GM23248 (cell line): ENCODE results near the gene KRT3. TPM values are rescaled to one million over a fixed set of nuclear protein-coding genes. Genes with fewer than 3 reads are reported as not detected.

Experiments
- DNase-seq: peaks from one replicate; pipeline ENCODE4 v3.0.0-alpha.2; 2015
- H2AFZ ChIP-seq: fragments of 200-600 bp; sonication (generic); 2 replicates; pipeline ENCODE4 v1.6.1; 2016; ENCODE audit warnings: antibody characterized with exemption
- H3F3A ChIP-seq: fragments of 200-600 bp; sonication (generic); 2 replicates; pipeline ENCODE4 v1.6.1; 2016; ENCODE audit warnings: mild to moderate bottlenecking, antibody characterized with exemption, mixed run types; ENCODE audit not compliant: insufficient read depth
- H3K27ac ChIP-seq: fragments of 200-600 bp; sonication (generic); 2 replicates; pipeline ENCODE4 v1.5.1; 2016; ENCODE audit warnings: mild to moderate bottlenecking
- H3K27me3 ChIP-seq: fragments of 200-600 bp; sonication (generic); replicated peaks from 2 replicates; pipeline ENCODE4 v1.6.1; 2016; ENCODE audit warnings: mild to moderate bottlenecking; ENCODE audit not compliant: insufficient read depth
- H3K36me3 ChIP-seq: fragments of 200-600 bp; sonication (generic); 2 replicates; pipeline ENCODE4 v1.6.1; 2016; ENCODE audit warnings: low read depth, mild to moderate bottlenecking
- H3K4me1 ChIP-seq: fragments of 200-600 bp; sonication (generic); 2 replicates; pipeline ENCODE4 v1.6.1; 2016; ENCODE audit warnings: mild to moderate bottlenecking; ENCODE audit not compliant: insufficient read depth
- H3K4me2 ChIP-seq: fragments of 200-600 bp; sonication (generic); one replicate; pipeline ENCODE4 v1.6.1; 2016; ENCODE audit warnings: mild to moderate bottlenecking; ENCODE audit not compliant: unreplicated experiment
- H3K4me3 ChIP-seq: fragments of 200-600 bp; sonication (generic); 2 replicates; pipeline ENCODE4 v1.5.1; 2016; ENCODE audit warnings: mild to moderate bottlenecking
- H3K79me2 ChIP-seq: fragments of 200-600 bp; sonication (generic); 2 replicates; pipeline ENCODE4 v1.6.1; 2016; ENCODE audit warnings: mild to moderate bottlenecking; ENCODE audit not compliant: insufficient read depth
- H3K9ac ChIP-seq: fragments of 200-600 bp; sonication (generic); 2 replicates; pipeline ENCODE4 v1.6.1; 2016; ENCODE audit warnings: mild to moderate bottlenecking
- H3K9me2 ChIP-seq: fragments of 200-600 bp; sonication (generic); 2 replicates; pipeline ENCODE4 v1.6.1; 2016; ENCODE audit warnings: mixed run types, mild to moderate bottlenecking, moderate library complexity; ENCODE audit not compliant: insufficient read depth
- H3K9me3 ChIP-seq: fragments of 200-600 bp; sonication (generic); one replicate; pipeline ENCODE4 v1.6.1; 2017; ENCODE audit warnings: low read depth
- H4K20me1 ChIP-seq: fragments of 200-600 bp; sonication (generic); 2 replicates; pipeline ENCODE4 v1.6.0; 2016; ENCODE audit not compliant: insufficient read depth
- EZH2 ChIP-seq: fragments of 200-600 bp; sonication (generic); IDR thresholded peaks from 2 replicates; pipeline ENCODE4 v1.6.1; 2018; ENCODE audit warnings: antibody characterized with exemption, mild to moderate bottlenecking; ENCODE audit not compliant: insufficient read depth, poor library complexity, severe bottlenecking
- EZH2phosphoT487 ChIP-seq: fragments of 200-600 bp; sonication (generic); IDR thresholded peaks from 2 replicates; pipeline ENCODE4 v1.6.1; 2018; ENCODE audit warnings: antibody characterized with exemption, moderate library complexity, mild to moderate bottlenecking, low read depth; ENCODE audit not compliant: insufficient read depth
- WGBS, 2 experiments: methylation state at CpG; one replicate each; pipeline ENCODE4 v1.1.6; 2015 to 2017; ENCODE audit warnings: low lambda C conversion rate in 2 of 2, low coverage in 1 of 2; ENCODE audit errors: missing lambda C conversion rate in 2 of 2; 5-methylcytosine and 5-hydroxymethylcytosine counted together
- in situ Hi-C: fragments of 300-500 bp; cut with MboI; formaldehyde crosslinking; loops from 2 replicates; pipeline ENCODE4 v1.15.0; 2020
- polyA plus RNA-seq: library from polyadenylated mRNA; unstranded; fragments of >200 nt; fragmentation: Nextera tagmentation; extraction: Ambion mirVana; gene quantifications from 2 replicates; pipeline ENCODE4 v1.2.1, GENCODE V29; 2016
- total RNA-seq: library from RNA; depleted of rRNA; stranded (reverse); fragments of >200 nt; shearing (Covaris generic); gene quantifications from 2 replicates; pipeline ENCODE4 v1.2.3, GENCODE V29; 2014

The KRT3 gene
- total and polyA plus RNA-seq, 2 experiments from 2014 or later: not detected

GRCh38 chr12:52818388-52818787 lies 22.5 kb upstream of the KRT3 start:
- in situ Hi-C loops: no loop called here
- DNase-seq: no peak
- H3K4me1 ChIP-seq: peaks cover 19% of the 10 kb centered on the region; the same call in 1 of the 2 replicates
- 45 to 49% methylated on average over 7 of the region's 7 CpGs for WGBS, 2 experiments
- H3K9me3 ChIP-seq: no peaks in the 10 kb centered on the region
- no peak overlapping the region for H2AFZ ChIP-seq
- no peaks in the 10 kb centered on the region for H3F3A ChIP-seq
- no peaks in the 10 kb centered on the region for H3K9me2 ChIP-seq
- no peaks in the 10 kb centered on the region for H3K36me3 ChIP-seq
- H3K27me3 ChIP-seq: peaks cover 41% of the 10 kb centered on the region
- no peaks in the 10 kb centered on the region for H3K79me2 ChIP-seq
- H3K27ac ChIP-seq: no peak overlapping the region
- no peak overlapping the region for H3K4me3 ChIP-seq
- H3K4me2 ChIP-seq: no peak overlapping the region
- TF ChIP-seq EZH2phosphoT487 (no peak), EZH2 (no peak)
- H4K20me1 ChIP-seq: no peaks in the 10 kb centered on the region
- no peak overlapping the region for H3K9ac ChIP-seq

GRCh38 chr12:52817699-52818238 lies 21.9 kb upstream of the KRT3 start:
- no peaks in the 10 kb centered on the region for H4K20me1 ChIP-seq
- WGBS, 2 experiments: 68 to 70% methylated on average over 2 of the region's 2 CpGs

GRCh38 chr12:52817003-52817698 lies 21.2 kb upstream of the KRT3 start:
- H3K9ac ChIP-seq: no peak overlapping the region
- no peak overlapping the region for H3K4me2 ChIP-seq
- no peaks in the 10 kb centered on the region for H3K9me3 ChIP-seq
- H4K20me1 ChIP-seq: no peaks in the 10 kb centered on the region
- H3F3A ChIP-seq: no peaks in the 10 kb centered on the region
- H3K79me2 ChIP-seq: no peaks in the 10 kb centered on the region
- H2AFZ ChIP-seq: no peak overlapping the region
- H3K27ac ChIP-seq: no peak overlapping the region
- H3K4me3 ChIP-seq: no peak overlapping the region
- H3K36me3 ChIP-seq: no peaks in the 10 kb centered on the region
- DNase-seq: no peak
- peaks cover 49% of the 10 kb centered on the region for H3K27me3 ChIP-seq
- WGBS, 2 experiments: 49 to 55% methylated on average over 8 of the region's 8 CpGs
- H3K4me1 ChIP-seq: peaks cover 13% of the 10 kb centered on the region; the same call in 1 of the 2 replicates
- no peaks in the 10 kb centered on the region for H3K9me2 ChIP-seq
- in situ Hi-C loops: no loop called here
- TF ChIP-seq EZH2: no peak

More at GRCh38 chr12:52817699-52818238, 21.9 kb upstream of the KRT3 start:
- no peaks in the 10 kb centered on the region for H3F3A ChIP-seq
- no peak overlapping the region for H2AFZ ChIP-seq
- H3K9me3 ChIP-seq: no peaks in the 10 kb centered on the region
- in situ Hi-C loops: no loop called here
- no peaks in the 10 kb centered on the region for H3K36me3 ChIP-seq
- H3K4me1 ChIP-seq: peaks cover 19% of the 10 kb centered on the region; the same call in 1 of the 2 replicates
- TF ChIP-seq EZH2phosphoT487 (no peak), EZH2 (no peak)
- H3K9ac ChIP-seq: no peak overlapping the region
- no peak overlapping the region for H3K27ac ChIP-seq
- no peak overlapping the region for H3K4me3 ChIP-seq
- no peaks in the 10 kb centered on the region for H3K9me2 ChIP-seq
- H3K27me3 ChIP-seq: peaks cover 47% of the 10 kb centered on the region
- DNase-seq: no peak
- H3K79me2 ChIP-seq: no peaks in the 10 kb centered on the region
- H3K4me2 ChIP-seq: no peak overlapping the region

GRCh38 chr12:52815676-52816588 lies 20.0 kb upstream of the KRT3 start:
- no peaks in the 10 kb centered on the region for H3K79me2 ChIP-seq

More at GRCh38 chr12:52815676-52816588, 20.0 kb upstream of the KRT3 start:
- H3K4me3 ChIP-seq: no peak overlapping the region
- H3K9me3 ChIP-seq: no peaks in the 10 kb centered on the region
- no peak overlapping the region for H3K27ac ChIP-seq
- H3F3A ChIP-seq: no peaks in the 10 kb centered on the region
- no peaks in the 10 kb centered on the region for H3K9me2 ChIP-seq
- WGBS, 2 experiments: 53 to 62% methylated on average over 9 of the region's 9 CpGs
- no peaks in the 10 kb centered on the region for H3K36me3 ChIP-seq
- H3K4me1 ChIP-seq: peaks cover 10% of the 10 kb centered on the region; the same call in 1 of the 2 replicates
- H3K27me3 ChIP-seq: peaks cover 51% of the 10 kb centered on the region
- no peaks in the 10 kb centered on the region for H4K20me1 ChIP-seq
- DNase-seq: no peak
- in situ Hi-C loops: no loop called here
- no peak overlapping the region for H3K4me2 ChIP-seq
- H3K9ac ChIP-seq: no peak overlapping the region
- TF ChIP-seq EZH2phosphoT487 (no peak), EZH2 (no peak)
- H2AFZ ChIP-seq: no peak overlapping the region
